K562 (cell line): ENCODE measurements around the gene CHST2.

Experiments
- BRCA1 ChIP-seq, 2 experiments: fragments of 450-650 bp in 1 of 2; sonication (generic) in 1 of 2; formaldehyde crosslinking in 1 of 2; IDR thresholded peaks; 2 replicates each; pipeline versions ENCODE4 v1.5.0 to v1.6.1; 2017 to 2020; ENCODE audit warnings: mild to moderate bottlenecking in 1 of 2, missing genetic modification reagents in 1 of 2
- CBFA2T2 ChIP-seq: fragments of 450-650 bp; conservative IDR thresholded peaks from 2 replicates; pipeline ENCODE4 v1.6.1; 2017; ENCODE audit warnings: mild to moderate bottlenecking
- CBFB ChIP-seq: sonication (generic); formaldehyde crosslinking; IDR thresholded peaks from 2 replicates; pipeline ENCODE4 v1.4.0; 2020; ENCODE audit warnings: mild to moderate bottlenecking, missing genetic modification reagents
- CHD1 ChIP-seq: fragments of 200-600 bp; sonication (generic); IDR thresholded peaks from one replicate; pipeline ENCODE4 v1.6.1; 2012; ENCODE audit warnings: mild to moderate bottlenecking, moderate library complexity, low read length, inconsistent platforms
- CTCF ChIP-seq, 3 experiments: IDR thresholded peaks in 2 of 3; conservative IDR thresholded peaks in 1 of 3; 2 replicates each; pipeline ENCODE4 v1.5.1; 2011 to 2012; ENCODE audit warnings: low read length in 3 of 3, mild to moderate bottlenecking in 3 of 3, control low read depth in 2 of 3, improper control_type of control experiment in 1 of 3, inconsistent platforms in 1 of 3, low read depth in 1 of 3, mixed read lengths in 1 of 3, moderate library complexity in 1 of 3; ENCODE audit not compliant: insufficient read depth in 2 of 3
- EZH2 ChIP-seq: IDR thresholded peaks from 2 replicates; pipeline ENCODE4 v1.6.1; 2012; ENCODE audit warnings: low read depth, mild to moderate bottlenecking, inconsistent platforms, low read length, borderline replicate concordance
- SIN3A ChIP-seq, 2 experiments: fragments of 150-350 bp in 1 of 2; IDR thresholded peaks; 2 replicates each; pipeline ENCODE4 v1.6.1; 2011 to 2016; ENCODE audit warnings: borderline replicate concordance in 2 of 2, low read depth in 2 of 2, low read length in 2 of 2, mild to moderate bottlenecking in 2 of 2, moderate library complexity in 2 of 2; ENCODE audit not compliant: control insufficient read depth in 1 of 2
- SIN3B ChIP-seq: fragments of 450-650 bp; IDR thresholded peaks from 2 replicates; pipeline ENCODE4 v1.6.1; 2017; ENCODE audit warnings: low read depth, mild to moderate bottlenecking, moderate library complexity
- ZNF253 ChIP-seq: fragments of 250-450 bp; sonication (Bioruptor Pico); conservative IDR thresholded peaks from 2 replicates; pipeline ENCODE4 v1.6.1; 2021; ENCODE audit warnings: mild to moderate bottlenecking
- ZNF512 ChIP-seq: IDR thresholded peaks from 2 replicates; pipeline ENCODE4 v1.6.1; 2016; ENCODE audit warnings: missing genetic modification characterization, missing compliant biosample characterization
- ZZZ3 ChIP-seq: fragments of 450-650 bp; IDR thresholded peaks from 2 replicates; pipeline ENCODE4 v1.6.1; 2016; ENCODE audit warnings: antibody characterized with exemption, mild to moderate bottlenecking, moderate library complexity
- TF ChIP-seq, protein P1 (sequence below), 2 experiments: fragments of 150-350 bp in 1 of 2; IDR thresholded peaks; 2 replicates each; pipeline ENCODE4 v1.6.1; 2012 to 2016; ENCODE audit warnings: low read depth in 2 of 2, low read length in 2 of 2, mild to moderate bottlenecking in 1 of 2, moderate library complexity in 1 of 2

- TF ChIP-seq BRCA1 (IDR thresholded peaks at IDR 0.05) (no peak), BRCA1 (CRISPR knock-in tag; IDR thresholded peaks at IDR 0.05) (no peak), ZNF512 (tag) (no peak), ZZZ3 (no peak), EZH2 (no peak), CTCF (IDR thresholded peaks at IDR 0.05 in 2 of 3, conservative IDR thresholded peaks at IDR 0.05 in 1 of 3; ENCODE audit: insufficient read depth in 2 of 3, low read depth in 1 of 3, low read length in 3 of 3) (no peak), CBFA2T2 (no peak), SIN3A (IDR thresholded peaks at IDR 0.05; ENCODE audit: borderline replicate concordance in 2 of 2, control insufficient read depth in 1 of 2, low read depth in 2 of 2, low read length in 2 of 2) (no peak), ZNF253 (CRISPR knock-in tag) (no peak), CBFB (no peak), SIN3B (no peak), CHD1 (no peak)
- TF ChIP-seq, protein P1, sequence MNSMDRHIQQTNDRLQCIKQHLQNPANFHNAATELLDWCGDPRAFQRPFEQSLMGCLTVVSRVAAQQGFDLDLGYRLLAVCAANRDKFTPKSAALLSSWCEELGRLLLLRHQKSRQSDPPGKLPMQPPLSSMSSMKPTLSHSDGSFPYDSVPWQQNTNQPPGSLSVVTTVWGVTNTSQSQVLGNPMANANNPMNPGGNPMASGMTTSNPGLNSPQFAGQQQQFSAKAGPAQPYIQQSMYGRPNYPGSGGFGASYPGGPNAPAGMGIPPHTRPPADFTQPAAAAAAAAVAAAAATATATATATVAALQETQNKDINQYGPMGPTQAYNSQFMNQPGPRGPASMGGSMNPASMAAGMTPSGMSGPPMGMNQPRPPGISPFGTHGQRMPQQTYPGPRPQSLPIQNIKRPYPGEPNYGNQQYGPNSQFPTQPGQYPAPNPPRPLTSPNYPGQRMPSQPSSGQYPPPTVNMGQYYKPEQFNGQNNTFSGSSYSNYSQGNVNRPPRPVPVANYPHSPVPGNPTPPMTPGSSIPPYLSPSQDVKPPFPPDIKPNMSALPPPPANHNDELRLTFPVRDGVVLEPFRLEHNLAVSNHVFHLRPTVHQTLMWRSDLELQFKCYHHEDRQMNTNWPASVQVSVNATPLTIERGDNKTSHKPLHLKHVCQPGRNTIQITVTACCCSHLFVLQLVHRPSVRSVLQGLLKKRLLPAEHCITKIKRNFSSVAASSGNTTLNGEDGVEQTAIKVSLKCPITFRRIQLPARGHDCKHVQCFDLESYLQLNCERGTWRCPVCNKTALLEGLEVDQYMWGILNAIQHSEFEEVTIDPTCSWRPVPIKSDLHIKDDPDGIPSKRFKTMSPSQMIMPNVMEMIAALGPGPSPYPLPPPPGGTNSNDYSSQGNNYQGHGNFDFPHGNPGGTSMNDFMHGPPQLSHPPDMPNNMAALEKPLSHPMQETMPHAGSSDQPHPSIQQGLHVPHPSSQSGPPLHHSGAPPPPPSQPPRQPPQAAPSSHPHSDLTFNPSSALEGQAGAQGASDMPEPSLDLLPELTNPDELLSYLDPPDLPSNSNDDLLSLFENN (IDR thresholded peaks at IDR 0.05; ENCODE audit: low read depth in 2 of 2, low read length in 2 of 2): no peak
Measured at GRCh38 chr3:143109861-143110260, 9.7 kb upstream of the CHST2 start.
